WTC11 (cell line): Measurements from ENCODE around the gene UGCG. TPM values are rescaled to one million over a fixed set of nuclear protein-coding genes. Genes with fewer than 3 reads are reported as not detected.

Experiments used
- ATAC-seq: fragments of 200-7000 bp; cut with Tn5 transposase; 2 replicates; pipeline ENCODE4 v1.10.0; 2021; ENCODE audit warnings: mild to moderate bottlenecking, moderate library complexity
- CTCF ChIA-PET: fragments of 300-600 bp; sonication (Branson Sonifier 250); formaldehyde crosslinking; loops from one replicate; lab custom pipeline; 2021; ENCODE audit warnings: antibody characterized with exemption; lab: Charles Lee
- POLR2A ChIA-PET: fragments of 350-600 bp; sonication (Branson Sonifier 250); formaldehyde crosslinking; loops from one replicate; lab custom pipeline; 2021; ENCODE audit warnings: antibody characterized with exemption; lab: Charles Lee
- DNase-seq: peaks from one replicate; pipeline ENCODE4 v3.0.0; 2021; ENCODE audit warnings: low spot score
- H3K27ac Mint-ChIP-seq: 2 replicates; pipeline ENCODE4 v1.8.0; 2021; ENCODE audit warnings: mixed read lengths
- H3K27me3 Mint-ChIP-seq: 2 replicates; pipeline ENCODE4 v1.8.0; 2021; ENCODE audit warnings: low read depth, mild to moderate bottlenecking, moderate library complexity, mixed read lengths
- H3K36me3 Mint-ChIP-seq: 2 replicates; pipeline ENCODE4 v1.8.0; 2021; ENCODE audit warnings: mixed read lengths
- H3K4me1 Mint-ChIP-seq: 2 replicates; pipeline ENCODE4 v1.8.0; 2022; ENCODE audit warnings: mixed read lengths
- H3K4me3 Mint-ChIP-seq: 2 replicates; pipeline ENCODE4 v1.8.0; 2021; ENCODE audit warnings: mild to moderate bottlenecking, moderate library complexity, mixed read lengths
- H3K9me3 Mint-ChIP-seq: 2 replicates; pipeline ENCODE4 v1.8.0; 2021; ENCODE audit warnings: mixed read lengths
- ETV6 ChIP-seq: sonication (generic); formaldehyde crosslinking; IDR thresholded peaks from 2 replicates; pipeline ENCODE4 v1.8.1; 2022; ENCODE audit warnings: mild to moderate bottlenecking, missing genetic modification reagents
- FOXK1 ChIP-seq: sonication (generic); formaldehyde crosslinking; IDR thresholded peaks from 2 replicates; pipeline ENCODE4 v1.8.0; 2022; ENCODE audit warnings: mild to moderate bottlenecking, moderate library complexity, missing genetic modification reagents
- GRHL2 ChIP-seq: fragments of 250-450 bp; sonication (Bioruptor Pico); IDR thresholded peaks from 2 replicates; pipeline ENCODE4 v1.8.0; 2022; ENCODE audit warnings: mild to moderate bottlenecking, moderate library complexity; ENCODE audit not compliant: insufficient replicate concordance, severe bottlenecking
- HMGA2 ChIP-seq: fragments of 250-450 bp; sonication (Bioruptor Pico); IDR thresholded peaks from 2 replicates; pipeline ENCODE4 v1.4.0; 2021; ENCODE audit warnings: mild to moderate bottlenecking, moderate library complexity
- IRF1 ChIP-seq: sonication (generic); formaldehyde crosslinking; IDR thresholded peaks from 2 replicates; pipeline ENCODE4 v1.8.0; 2023; ENCODE audit warnings: missing genetic modification reagents
- JAZF1 ChIP-seq: fragments of 250-450 bp; sonication (Bioruptor Pico); IDR thresholded peaks from 2 replicates; pipeline ENCODE4 v1.9.0; 2021; ENCODE audit warnings: moderate library complexity, mild to moderate bottlenecking, inconsistent platforms
- JUN ChIP-seq: sonication (generic); formaldehyde crosslinking; IDR thresholded peaks from 2 replicates; pipeline ENCODE4 v1.8.0; 2023; ENCODE audit warnings: mild to moderate bottlenecking, missing genetic modification reagents
- NFYB ChIP-seq: sonication (generic); formaldehyde crosslinking; conservative IDR thresholded peaks from 2 replicates; pipeline ENCODE4 v1.8.0; 2022; ENCODE audit warnings: low read depth, missing genetic modification reagents
- PRRX2 ChIP-seq: fragments of 250-450 bp; sonication (Bioruptor Pico); IDR thresholded peaks from 2 replicates; pipeline ENCODE4 v1.8.0; 2021; ENCODE audit warnings: mild to moderate bottlenecking
- SMAD3 ChIP-seq: sonication (generic); formaldehyde crosslinking; IDR thresholded peaks from 2 replicates; pipeline ENCODE4 v1.8.0; 2022; ENCODE audit warnings: missing genetic modification reagents, mild to moderate bottlenecking, borderline replicate concordance
- SMAD4 ChIP-seq: sonication (generic); formaldehyde crosslinking; IDR thresholded peaks from 2 replicates; pipeline ENCODE4 v1.8.0; 2022; ENCODE audit warnings: mild to moderate bottlenecking, missing genetic modification reagents
- STAT6 ChIP-seq: sonication (generic); formaldehyde crosslinking; conservative IDR thresholded peaks from 2 replicates; pipeline ENCODE4 v1.8.1; 2023; ENCODE audit warnings: mild to moderate bottlenecking, low read depth, missing genetic modification reagents, moderate library complexity
- TEAD4 ChIP-seq: sonication (generic); formaldehyde crosslinking; IDR thresholded peaks from 2 replicates; pipeline ENCODE4 v1.8.0; 2022; ENCODE audit warnings: mild to moderate bottlenecking, missing genetic modification reagents
- TP53 ChIP-seq: sonication (generic); formaldehyde crosslinking; IDR thresholded peaks from 2 replicates; pipeline ENCODE4 v1.8.1; 2023; ENCODE audit warnings: mild to moderate bottlenecking, missing genetic modification reagents
- USF2 ChIP-seq: sonication (generic); formaldehyde crosslinking; IDR thresholded peaks from 2 replicates; pipeline ENCODE4 v1.8.1; 2023; ENCODE audit warnings: mild to moderate bottlenecking, missing genetic modification reagents, moderate library complexity
- ZBTB21 ChIP-seq: sonication (generic); formaldehyde crosslinking; IDR thresholded peaks from 2 replicates; pipeline ENCODE4 v1.8.1; 2023; ENCODE audit warnings: mild to moderate bottlenecking, missing genetic modification reagents, borderline replicate concordance
- ZNF317 ChIP-seq: sonication (generic); formaldehyde crosslinking; IDR thresholded peaks from 2 replicates; pipeline ENCODE4 v1.8.1; 2023; ENCODE audit warnings: low read depth, mild to moderate bottlenecking, moderate library complexity, missing genetic modification reagents, borderline replicate concordance
- ZNF512 ChIP-seq: sonication (generic); formaldehyde crosslinking; IDR thresholded peaks from 2 replicates; pipeline ENCODE4 v1.8.1; 2022; ENCODE audit warnings: missing genetic modification reagents, borderline replicate concordance
- total RNA-seq: library from RNA; stranded (reverse); gene quantifications from 3 replicates; pipeline ENCODE4 v1.2.3, GENCODE V29; 2021
- TF ChIP-seq, protein P1 (sequence below): sonication (generic); formaldehyde crosslinking; IDR thresholded peaks from 2 replicates; pipeline ENCODE4 v1.8.1; 2022; ENCODE audit warnings: low read depth, missing genetic modification reagents, borderline replicate concordance
- TF ChIP-seq, protein P2 (sequence below): fragments of 250-450 bp; sonication (Bioruptor Pico); IDR thresholded peaks from 2 replicates; pipeline ENCODE4 v2.1.2; 2022; ENCODE audit warnings: mild to moderate bottlenecking, moderate library complexity
- TF ChIP-seq, protein P3 (sequence below): sonication (generic); formaldehyde crosslinking; conservative IDR thresholded peaks from 2 replicates; pipeline ENCODE4 v1.8.1; 2022; ENCODE audit warnings: mild to moderate bottlenecking, missing genetic modification reagents
- TF ChIP-seq, protein P4 (sequence below): sonication (generic); formaldehyde crosslinking; IDR thresholded peaks from 2 replicates; pipeline ENCODE4 v1.8.1; 2023; ENCODE audit warnings: mild to moderate bottlenecking, missing genetic modification reagents, moderate library complexity

Gene UGCG
- total RNA-seq, 1 experiment from 2014 or later: 37.5 TPM

DNA sequence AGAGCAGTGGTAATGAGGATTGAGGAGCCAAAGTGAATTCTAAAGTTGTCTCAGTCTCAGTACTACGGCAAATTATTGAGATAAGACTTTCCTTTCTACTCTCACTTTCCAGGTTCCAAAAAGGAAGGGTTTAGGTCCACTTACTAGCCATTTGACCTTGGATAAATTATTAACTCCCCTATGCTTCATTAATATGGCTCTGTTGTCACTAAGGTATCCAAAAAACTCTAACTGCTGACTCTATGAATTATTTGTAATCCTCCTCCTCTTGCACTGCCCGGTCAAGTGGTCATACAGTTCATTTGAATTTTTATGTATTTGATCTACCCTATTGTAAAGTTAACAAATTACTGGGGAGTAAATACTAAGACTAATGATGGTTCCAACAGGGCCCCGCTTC lies 17.7 kb upstream of the UGCG start:
- H3K4me3 Mint-ChIP-seq: no peak overlapping the region
- POLR2A ChIA-PET: no interaction called here

GRCh38 chr9:111886983-111887718 lies 9.5 kb upstream of the UGCG start:
- POLR2A ChIA-PET: no interaction called here
- no peak for ATAC-seq
- no peak for DNase-seq
- no peak overlapping the region for H3K27ac Mint-ChIP-seq
- CTCF ChIA-PET: no interaction called here
- no peaks in the 10 kb centered on the region for H3K36me3 Mint-ChIP-seq
- peaks cover 3% of the 10 kb centered on the region; the same call in 1 of the 2 replicates for H3K9me3 Mint-ChIP-seq
- TF ChIP-seq ZBTB21 (peak; percentile 59; the same call in 1 of the 2 replicates), GRHL2 (CRISPR knock-in tag) (no peak), USF2 (no peak), HMGA2 (CRISPR knock-in tag) (no peak), NFYB (CRISPR knock-in tag) (no peak), ETV6 (CRISPR knock-in tag) (no peak), TP53 (no peak)
- TF ChIP-seq, protein P1, sequence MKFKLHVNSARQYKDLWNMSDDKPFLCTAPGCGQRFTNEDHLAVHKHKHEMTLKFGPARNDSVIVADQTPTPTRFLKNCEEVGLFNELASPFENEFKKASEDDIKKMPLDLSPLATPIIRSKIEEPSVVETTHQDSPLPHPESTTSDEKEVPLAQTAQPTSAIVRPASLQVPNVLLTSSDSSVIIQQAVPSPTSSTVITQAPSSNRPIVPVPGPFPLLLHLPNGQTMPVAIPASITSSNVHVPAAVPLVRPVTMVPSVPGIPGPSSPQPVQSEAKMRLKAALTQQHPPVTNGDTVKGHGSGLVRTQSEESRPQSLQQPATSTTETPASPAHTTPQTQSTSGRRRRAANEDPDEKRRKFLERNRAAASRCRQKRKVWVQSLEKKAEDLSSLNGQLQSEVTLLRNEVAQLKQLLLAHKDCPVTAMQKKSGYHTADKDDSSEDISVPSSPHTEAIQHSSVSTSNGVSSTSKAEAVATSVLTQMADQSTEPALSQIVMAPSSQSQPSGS (CRISPR knock-in tag): no peak
- no peaks in the 10 kb centered on the region for H3K4me1 Mint-ChIP-seq
- no peak overlapping the region for H3K4me3 Mint-ChIP-seq
- no peaks in the 10 kb centered on the region for H3K27me3 Mint-ChIP-seq

More for the DNA sequence above, 17.7 kb upstream of the UGCG start:
- Mint-ChIP-seq H3K4me1 (peaks cover 33% of the 10 kb centered on the region), H3K9me3 (no peaks in the 10 kb centered on the region), H3K27me3 (no peaks in the 10 kb centered on the region), H3K27ac (no peak overlapping the region), H3K36me3 (no peaks in the 10 kb centered on the region)
- CTCF ChIA-PET: no interaction called here
- no peak for DNase-seq
- TF ChIP-seq ZNF317 (CRISPR knock-in tag): no peak
- TF ChIP-seq, protein P2, sequence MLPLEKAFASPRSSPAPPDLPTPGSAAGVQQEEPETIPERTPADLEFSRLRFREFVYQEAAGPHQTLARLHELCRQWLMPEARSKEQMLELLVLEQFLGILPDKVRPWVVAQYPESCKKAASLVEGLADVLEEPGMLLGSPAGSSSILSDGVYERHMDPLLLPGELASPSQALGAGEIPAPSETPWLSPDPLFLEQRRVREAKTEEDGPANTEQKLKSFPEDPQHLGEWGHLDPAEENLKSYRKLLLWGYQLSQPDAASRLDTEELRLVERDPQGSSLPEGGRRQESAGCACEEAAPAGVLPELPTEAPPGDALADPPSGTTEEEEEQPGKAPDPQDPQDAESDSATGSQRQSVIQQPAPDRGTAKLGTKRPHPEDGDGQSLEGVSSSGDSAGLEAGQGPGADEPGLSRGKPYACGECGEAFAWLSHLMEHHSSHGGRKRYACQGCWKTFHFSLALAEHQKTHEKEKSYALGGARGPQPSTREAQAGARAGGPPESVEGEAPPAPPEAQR (CRISPR knock-in tag): no peak
- TF ChIP-seq JAZF1 (CRISPR knock-in tag): no peak
- no peak for ATAC-seq

- Mint-ChIP-seq H3K9me3 (peaks cover 3% of the 10 kb centered on the region; the same call in 1 of the 2 replicates), H3K4me1 (no peaks in the 10 kb centered on the region; the same call in 1 of the 2 replicates), H3K36me3 (no peaks in the 10 kb centered on the region), H3K27me3 (no peaks in the 10 kb centered on the region), H3K4me3 (no peak overlapping the region), H3K27ac (no peak overlapping the region)
- CTCF ChIA-PET: interaction anchor here (0.5 kb wide), 1 partner anchor 72 kb away, joined by 3 read pairs; no protein-coding TSS in a partner anchor
- POLR2A ChIA-PET: no interaction called here
- DNase-seq: no peak
- ATAC-seq: no peak
- TF ChIP-seq IRF1 (CRISPR knock-in tag): no peak
- no peak for TF ChIP-seq TEAD4
- TF ChIP-seq NFYB (CRISPR knock-in tag): no peak
- TF ChIP-seq JUN: no peak
- TF ChIP-seq ZNF512: no peak
- TF ChIP-seq STAT6: no peak
- TF ChIP-seq, protein P3, sequence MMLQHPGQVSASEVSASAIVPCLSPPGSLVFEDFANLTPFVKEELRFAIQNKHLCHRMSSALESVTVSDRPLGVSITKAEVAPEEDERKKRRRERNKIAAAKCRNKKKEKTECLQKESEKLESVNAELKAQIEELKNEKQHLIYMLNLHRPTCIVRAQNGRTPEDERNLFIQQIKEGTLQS (CRISPR knock-in tag): no peak
- no peak for TF ChIP-seq FOXK1 (CRISPR knock-in tag)
- no peak for TF ChIP-seq PRRX2 (CRISPR knock-in tag)
- no peak for TF ChIP-seq SMAD4 (CRISPR knock-in tag)
- TF ChIP-seq, protein P4, sequence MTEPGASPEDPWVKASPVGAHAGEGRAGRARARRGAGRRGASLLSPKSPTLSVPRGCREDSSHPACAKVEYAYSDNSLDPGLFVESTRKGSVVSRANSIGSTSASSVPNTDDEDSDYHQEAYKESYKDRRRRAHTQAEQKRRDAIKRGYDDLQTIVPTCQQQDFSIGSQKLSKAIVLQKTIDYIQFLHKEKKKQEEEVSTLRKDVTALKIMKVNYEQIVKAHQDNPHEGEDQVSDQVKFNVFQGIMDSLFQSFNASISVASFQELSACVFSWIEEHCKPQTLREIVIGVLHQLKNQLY: no peak
- no peak for TF ChIP-seq SMAD3 (CRISPR knock-in tag)
These were observed 6.3 kb upstream of the UGCG start for GRCh38 chr9:111890334-111890733.
